KG1 (cell line): ENCODE results near the gene CARTPT.

Source experiments
- DNase-seq: peaks from one replicate; lab custom pipeline; 2025; lab: John Stamatoyannopoulos, UW

CARTPT gene

DNA sequence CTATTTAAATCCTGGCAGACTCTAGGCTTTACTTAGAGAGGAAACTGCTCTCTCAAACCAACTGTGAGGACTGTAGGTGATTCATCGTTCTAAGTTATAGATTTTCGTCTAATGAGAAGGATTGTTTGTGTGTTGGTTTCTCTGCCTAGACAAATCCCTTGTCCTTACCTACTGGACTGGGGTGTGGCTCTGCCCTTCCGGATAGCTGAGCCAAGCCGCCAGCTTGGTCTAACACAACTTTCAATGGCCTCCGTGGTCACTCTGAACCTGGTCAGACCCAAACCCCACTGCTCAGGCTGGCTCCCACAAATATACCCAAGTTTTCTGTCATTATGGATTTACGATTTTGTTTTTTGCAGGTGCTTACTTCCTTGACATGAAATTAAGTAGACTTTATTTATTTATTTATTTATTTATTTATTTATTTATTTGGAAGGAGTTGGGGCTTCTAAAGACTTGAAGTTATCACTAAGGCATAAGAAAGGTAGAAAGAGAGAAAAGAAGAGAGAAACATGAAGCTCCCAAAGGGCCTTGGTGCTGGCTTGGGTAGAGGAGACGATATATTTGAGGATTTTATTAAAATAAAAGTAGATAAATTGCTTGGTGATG is 19.0 kb downstream of the CARTPT start:
- no peak for DNase-seq

DNA sequence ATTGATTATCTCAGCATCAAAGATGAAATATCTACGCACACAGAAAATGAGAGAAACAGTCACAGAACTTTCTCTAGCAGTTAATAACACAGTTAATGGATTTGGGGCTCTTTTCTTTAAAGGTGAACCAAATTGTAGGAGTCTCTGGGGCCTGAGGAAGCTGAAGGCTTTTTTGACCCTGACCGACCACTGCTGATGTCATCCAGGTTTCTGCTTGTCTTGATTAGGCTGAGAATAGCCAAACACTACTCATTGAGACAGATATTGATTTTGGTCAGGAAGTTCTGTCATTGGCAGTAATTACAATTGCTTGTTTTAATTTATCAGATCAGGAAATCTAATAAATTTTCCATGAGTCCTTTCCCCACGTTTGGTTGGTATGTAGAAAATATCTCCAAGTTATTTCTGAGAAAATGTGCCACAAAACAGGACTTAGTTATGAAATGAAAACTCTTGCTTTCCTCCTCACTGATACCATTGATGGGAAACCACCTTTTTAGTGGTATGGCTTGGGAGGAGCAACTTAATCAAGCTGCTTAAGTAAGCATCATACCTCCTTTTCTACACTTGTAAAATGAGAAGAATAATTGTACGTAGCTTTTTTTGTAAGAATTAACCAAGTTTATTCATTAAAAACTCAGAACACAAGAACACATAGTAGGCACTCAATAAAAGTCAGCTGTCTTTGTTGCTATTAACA is 19.7 kb downstream of the CARTPT start:
- no peak for DNase-seq

DNA sequence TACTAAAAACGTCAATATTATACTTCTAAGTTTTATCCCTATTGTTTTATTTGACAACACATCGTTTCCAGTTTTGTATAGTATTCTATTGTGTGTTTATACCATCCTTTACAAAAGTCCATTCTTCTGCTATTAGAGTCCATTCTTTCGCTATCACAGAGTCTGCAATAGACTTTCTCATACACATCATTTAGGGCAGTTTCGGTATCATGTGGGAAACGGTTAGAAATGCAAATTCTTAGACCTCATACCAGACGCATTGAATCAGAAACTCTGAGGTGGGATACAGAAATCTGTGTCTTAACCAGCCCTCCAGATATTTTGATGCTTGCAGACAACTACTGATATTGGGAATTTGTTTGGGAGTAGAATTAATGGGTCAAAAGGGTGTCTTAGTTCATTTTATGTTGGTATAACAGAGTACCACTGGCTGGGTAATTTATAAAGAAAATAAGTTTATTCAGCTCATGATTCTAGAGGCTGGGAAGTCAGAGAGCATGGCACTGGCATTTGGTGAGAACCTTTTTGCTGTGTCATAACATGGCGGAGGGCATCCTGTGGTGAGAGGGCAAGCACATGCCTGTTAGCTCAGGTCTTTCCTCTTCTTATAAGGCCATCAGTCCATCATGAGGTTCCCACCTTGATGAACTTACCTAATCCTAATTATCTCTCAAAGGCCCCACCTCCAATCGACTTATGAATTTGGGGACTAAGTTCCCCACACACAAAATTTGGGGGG is 21.1 kb downstream of the CARTPT start:
- no peak for DNase-seq

- no peak for DNase-seq
Observed at GRCh38 chr5:71743155-71743554, 24.1 kb downstream of the CARTPT start.

DNA sequence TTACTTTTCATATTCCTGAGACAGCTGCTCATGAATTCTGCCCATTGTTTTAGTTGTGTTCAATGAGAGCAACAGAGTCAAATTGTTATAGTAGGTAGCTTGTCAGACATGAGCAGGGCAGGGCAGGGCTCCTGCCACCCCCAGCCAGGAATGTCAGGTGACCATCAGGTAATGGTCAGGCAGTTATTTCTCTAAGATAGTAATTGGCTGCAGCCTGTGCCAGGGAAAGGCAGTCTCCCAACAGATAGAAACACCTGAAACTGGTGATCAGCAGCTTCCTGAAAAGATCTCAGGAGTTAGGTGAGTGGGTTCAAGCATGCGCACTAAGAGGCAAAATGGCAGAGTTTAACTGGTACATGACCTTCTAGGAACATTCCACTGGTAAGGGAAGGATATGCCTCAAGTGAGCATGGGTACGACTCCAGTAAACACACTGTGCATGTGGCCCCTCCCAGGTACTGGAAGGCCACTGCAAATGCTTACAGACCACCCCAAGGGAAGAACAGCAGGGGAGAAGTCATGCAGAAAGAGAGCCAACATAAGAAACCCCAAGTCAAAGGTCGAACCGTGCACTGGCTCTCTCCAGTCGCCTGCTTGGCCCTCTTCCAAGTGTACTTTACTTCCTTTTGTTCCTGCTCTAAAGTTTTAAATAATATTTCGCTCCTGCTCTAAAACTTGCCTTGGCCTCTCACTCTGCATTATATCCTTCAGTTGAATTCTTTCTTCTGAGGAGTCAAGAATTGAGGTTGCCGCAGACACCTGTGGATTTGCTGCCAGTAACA is 25.1 kb downstream of the CARTPT start:
- DNase-seq: no peak

DNA sequence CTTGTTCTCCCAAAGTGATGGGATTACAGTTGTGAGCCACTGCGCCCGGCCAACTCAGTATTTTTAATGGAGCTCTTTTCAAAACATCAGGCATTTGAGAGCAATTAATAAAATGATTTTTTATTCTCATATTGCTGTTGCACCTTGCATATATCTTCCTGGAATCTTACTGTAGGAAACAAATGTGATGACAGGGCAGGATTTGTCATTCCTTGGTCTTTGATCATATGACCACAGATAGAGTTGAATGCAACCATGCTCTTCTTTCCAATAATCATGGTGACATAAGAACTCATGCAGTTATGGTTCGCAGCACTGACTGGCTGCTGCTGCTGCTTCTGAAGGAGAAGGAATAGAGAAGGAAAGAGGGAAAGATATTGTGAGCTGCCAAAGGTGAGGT is 28.1 kb downstream of the CARTPT start:
- no peak for DNase-seq

DNA sequence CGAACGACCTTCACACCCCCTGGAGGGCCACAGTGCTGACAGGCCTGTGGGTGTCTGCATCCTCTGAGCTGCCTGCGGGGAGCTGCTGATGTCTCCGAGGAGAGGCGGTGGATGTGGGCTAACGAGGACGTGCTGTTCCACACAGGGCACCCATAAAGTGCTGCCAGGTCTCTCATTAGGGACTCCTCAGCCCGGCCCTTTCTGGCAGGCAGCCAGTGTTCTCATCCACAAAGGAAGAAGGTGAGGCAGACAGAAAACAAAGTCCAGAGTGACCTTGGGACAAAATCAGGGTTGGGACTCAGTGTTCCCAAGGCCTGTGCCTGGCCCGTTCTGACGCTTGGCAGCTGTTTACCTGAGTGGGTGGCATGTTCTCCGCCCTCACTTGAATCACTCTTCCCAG is 29.3 kb downstream of the CARTPT start:
- DNase-seq: no peak

GRCh38 chr5:71751422-71751821 is 32.3 kb downstream of the CARTPT start:
- DNase-seq: no peak

- no peak for DNase-seq
Observed at GRCh38 chr5:71752441-71753190, 33.5 kb downstream of the CARTPT start.

GRCh38 chr5:71757590-71758543 is 38.8 kb downstream of the CARTPT start:
- peak; percentile 10 for DNase-seq

GRCh38 chr5:71762826-71763225 is 43.8 kb downstream of the CARTPT start:
- DNase-seq: no peak

DNA sequence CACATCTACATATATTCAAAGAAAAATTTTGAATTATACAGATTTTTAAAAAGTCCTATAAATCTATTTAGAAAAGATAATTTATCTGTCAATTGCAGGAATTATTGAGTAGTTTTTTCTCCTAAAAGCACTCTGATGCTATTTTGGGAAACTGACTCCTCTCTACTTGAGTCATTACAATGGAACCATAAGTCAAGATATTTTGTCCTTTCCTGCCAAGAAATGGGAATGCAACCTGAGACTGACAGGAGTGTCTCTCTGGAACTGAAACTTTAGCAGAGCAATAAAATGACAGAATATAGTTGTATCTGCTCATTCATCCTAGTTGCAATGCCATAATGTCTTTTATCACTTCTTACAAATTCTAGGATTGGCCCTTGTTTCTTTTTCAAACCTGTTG is 48.6 kb downstream of the CARTPT start:
- DNase-seq: no peak

- DNase-seq: peak; percentile 10
Observed at GRCh38 chr5:71769287-71769686, 50.2 kb downstream of the CARTPT start.

- no peak for DNase-seq
Observed at GRCh38 chr5:71770381-71770780, 51.3 kb downstream of the CARTPT start.
